ENCODE data around the gene NUP93. TPM values are rescaled to one million over a fixed set of nuclear protein-coding genes. Genes with fewer than 3 reads are reported as not detected.
"Not testable (repeated sequence)": the region's sequence is repeated elsewhere in the genome, so short reads cannot be mapped to it uniquely, and the experiment has no call there.

NUP93 gene
- total RNA-seq, 1 donor from 2014 or later: 151 TPM

DNA sequence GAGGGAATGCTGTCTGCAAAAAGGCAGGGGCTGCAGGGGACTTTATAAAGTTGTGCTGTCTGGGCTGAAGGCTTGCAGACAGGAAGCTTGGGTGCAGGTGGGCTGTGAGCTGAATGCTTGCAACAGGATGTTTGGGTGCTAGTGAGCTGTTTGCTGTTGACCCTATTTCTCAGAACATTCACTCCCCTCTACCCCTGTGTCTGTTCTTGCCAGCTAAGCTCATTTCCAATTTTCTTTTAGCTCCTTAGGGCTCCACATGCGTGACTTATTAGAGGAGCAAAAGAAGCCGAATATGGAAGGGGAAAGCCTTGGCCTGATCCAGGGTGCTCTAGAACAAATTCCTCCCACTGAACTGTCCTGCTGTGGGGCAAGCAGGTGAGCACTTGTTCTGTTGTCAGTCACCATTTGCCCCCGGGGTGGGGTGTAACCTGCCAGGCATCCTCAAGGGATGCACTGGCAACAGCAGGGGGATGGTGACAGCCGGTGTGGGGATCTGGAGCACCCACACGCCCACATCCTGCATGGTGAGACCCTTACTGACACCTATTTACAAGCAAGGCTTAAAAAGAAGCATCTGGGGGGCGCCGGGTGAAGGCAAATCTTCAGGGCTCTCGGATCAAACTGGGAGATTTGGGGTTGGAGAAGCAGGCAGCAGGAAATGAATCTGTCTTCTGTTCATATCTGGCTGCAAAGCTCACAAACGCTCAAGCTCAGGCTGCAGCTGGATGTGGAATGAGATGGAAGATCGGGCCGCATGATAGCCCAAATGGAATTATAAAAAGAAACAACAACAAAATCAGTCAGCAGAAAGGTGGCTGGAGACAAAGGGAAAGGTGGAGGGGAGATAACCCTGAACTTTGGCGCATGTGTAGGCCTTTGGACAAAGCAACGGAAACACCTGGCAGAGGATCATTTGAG lies 21.1 kb upstream of the NUP93 start:
- no peak for DNase-seq (ENCODE audit: low read depth)

DNA sequence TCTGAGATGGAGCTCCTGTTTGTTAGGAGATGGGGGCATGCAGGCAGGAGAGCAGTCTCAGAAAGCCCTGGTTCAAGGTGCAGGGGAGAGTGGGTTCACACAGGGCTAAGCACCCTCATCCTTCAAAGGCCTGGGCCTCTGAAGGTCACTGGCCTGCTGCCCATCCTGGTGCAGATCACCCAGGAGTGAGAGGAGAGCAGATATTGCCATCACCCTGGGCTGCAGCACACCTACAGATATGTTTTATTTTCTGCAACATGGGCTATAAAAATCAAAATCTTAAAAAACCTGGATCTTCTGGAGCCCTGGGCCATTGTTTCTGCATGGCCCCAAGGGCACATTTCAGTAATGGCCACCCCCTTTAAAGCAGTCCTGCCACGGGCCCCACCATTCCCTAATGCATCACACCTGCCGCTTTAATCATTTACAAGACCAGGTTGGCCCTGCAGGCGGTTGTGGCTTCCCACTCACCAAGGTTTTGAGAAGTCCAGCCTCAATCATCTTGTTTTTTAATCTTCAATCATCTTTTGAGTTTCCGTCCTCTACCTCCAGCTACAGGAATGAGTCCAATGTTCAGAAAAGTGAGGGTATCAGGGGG lies 20.4 kb upstream of the NUP93 start:
- DNase-seq (ENCODE audit: low read depth): no peak

DNA sequence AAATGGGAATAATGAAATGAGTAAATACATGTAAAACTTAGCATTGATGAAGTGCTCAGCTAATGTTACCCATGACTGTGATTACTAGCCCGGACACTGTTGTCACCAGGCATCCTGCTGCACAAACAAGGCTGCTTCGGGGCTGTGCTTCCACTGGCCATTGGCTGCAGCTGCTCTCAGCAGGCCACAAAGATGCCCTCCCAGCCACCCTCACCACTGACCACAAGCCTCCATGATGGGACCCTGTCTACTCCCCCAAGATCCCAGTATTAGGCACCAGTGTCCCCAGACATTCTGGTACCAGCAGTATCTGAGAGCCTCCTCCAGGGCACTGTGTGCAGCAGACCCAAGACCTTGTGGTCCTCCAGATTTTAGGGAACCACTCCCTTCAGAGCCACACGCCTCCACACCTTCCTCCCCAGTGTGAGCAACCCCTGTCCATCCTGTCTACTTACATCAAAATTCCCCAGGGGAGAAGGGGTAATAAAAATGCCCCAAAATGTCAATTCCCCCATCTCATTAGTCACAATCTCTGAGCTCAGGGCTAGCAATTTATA lies 19.7 kb upstream of the NUP93 start:
- DNase-seq (ENCODE audit: low read depth): peak; percentile 84

DNA sequence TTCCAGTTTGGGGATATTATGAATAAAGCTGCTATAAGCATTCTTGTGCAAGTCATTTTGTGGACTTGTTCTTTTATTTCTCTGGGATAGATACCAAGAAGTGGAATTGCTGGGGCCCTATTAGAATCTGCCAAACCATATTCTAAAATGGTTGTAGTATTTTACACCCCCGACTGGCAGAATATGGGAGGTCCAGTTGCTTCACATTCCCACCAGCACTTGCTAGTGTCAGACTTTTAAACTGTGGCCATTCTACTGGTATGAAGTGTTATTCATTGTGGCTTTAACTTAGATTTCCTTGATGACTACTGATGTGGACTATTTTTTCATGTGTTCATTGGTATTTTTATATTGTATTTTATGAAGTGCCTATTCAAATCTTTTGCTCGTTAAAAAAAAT lies 18.1 kb upstream of the NUP93 start:
- no peak for DNase-seq (ENCODE audit: low read depth)

DNA sequence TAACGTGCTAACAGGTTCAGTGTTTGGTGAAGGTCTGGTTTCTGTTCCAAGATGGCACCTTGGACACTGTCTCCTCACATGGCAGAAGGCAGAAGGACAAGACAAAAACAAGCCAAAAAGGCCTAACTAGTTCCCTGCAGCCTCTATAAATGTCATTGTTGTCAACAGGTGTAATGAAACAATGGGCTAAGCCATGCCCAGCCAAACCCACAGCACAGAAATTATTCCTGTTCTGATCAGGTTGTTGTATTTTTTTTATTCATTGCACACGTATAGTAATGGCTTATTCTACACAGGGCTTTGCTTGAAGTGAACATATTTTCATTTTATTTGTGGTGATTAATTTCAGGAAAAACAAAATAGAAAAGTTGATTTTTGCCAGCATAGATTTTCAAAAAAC lies 16.1 kb upstream of the NUP93 start:
- peak; percentile 44 for DNase-seq (ENCODE audit: low read depth)

DNA sequence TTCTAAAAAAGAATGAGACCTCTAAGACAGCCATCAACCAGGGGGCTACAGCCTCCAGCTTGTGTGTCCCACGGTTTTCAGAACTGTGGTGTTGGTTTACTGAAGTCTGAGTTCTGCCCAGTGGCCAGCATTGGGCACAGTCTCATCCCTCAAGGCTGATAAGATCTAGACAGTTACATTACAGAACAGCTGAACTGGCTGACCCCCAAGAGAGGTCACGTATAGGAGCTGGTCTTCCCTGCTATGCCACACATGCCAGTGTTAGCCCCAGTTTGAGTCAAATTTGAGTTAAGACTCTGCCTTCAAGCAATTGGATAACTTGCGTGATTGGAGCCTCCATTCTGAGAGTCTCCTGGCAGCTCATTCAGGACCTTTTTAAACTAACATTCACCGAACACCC lies 14.8 kb upstream of the NUP93 start:
- DNase-seq (ENCODE audit: low read depth): peak; percentile 49

DNA sequence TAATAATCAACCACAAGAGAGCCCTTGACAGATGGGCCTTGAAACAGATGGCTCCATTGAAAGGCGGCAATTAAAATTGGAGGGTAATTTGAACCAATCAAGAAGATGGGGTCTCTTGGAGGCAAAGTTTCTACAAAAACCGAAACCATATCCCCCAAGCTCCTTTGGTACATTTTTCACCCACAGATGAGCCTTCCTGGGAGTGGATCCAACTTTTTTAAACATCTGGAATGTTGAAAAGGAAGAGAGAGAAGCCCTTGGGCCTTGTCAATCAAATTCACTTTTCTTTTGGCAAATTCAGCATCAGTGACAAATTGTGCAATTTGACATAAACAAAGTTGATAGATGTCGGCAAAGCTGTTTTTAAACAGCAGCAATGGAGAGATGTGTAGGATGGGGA lies 13.2 kb upstream of the NUP93 start:
- DNase-seq (ENCODE audit: low read depth): peak; percentile 29

DNA sequence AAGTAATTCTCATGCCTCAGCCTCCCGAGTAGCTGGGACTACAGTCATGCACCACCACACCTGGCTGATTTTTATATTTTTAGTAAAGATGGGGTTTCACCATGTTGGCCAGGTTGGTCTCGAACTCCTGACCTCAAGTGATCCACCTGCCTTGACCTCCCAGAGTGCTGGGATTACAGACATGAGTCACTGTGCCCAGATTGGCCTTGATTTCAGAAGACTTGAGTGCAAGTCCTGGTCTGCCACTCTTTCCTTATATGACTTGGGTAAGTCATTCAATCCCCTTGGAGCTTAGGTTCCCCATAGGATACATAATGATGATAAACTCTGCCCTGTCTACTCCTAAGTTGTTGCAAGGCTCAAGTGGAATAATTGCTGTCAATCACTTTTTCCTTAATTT lies 12.4 kb upstream of the NUP93 start:
- DNase-seq (ENCODE audit: low read depth): not testable (repeated sequence)

DNA sequence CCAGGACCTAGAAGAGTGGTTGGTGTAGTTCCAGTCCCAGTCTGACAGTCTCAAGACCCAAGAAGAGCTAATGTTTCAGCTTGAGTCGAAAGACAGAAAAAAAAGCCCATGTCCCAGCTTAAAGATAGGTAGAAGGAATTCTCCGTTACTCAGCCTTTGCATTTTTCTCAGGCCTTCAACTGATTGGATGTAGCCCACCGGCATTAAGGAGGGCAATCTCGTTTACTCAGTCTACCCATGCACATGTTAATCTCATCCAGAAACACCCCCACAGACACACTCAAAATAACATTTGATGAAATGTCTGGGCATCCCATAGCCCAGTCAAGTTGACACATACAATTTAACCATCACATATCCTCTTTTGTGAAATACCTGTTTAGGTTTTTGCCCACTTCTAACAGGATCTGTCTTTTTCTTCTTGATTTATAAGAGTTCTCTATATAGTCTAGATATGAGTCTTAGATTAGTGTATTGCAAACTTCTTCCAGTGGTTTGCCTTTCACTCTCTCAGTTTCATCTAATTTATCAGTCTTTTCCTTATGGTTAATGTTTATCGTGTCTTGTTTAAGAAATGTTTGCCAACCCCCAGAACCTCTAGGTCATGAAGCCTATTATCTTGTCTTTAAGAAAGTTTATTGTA lies 7.6 kb upstream of the NUP93 start:
- no peak for DNase-seq (ENCODE audit: low read depth)

DNA sequence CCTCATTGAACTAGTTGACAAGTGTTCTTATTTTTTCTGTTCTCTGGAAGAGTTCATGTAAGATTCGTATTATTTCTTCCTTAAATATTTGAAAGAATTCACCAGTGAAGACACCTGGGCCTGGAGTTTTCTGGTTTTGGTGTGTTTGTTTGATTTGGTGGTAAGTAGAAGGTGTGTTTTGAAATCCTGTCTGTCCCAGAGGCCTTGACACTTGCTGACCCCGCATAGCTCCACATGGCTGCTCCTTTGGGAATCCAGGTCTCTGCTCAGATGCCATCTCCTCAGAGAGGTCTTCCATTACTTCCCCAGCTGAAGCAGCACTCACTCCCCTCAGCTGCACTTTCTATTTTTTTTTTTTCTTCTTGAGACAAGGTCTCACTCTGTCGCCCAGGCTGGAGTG lies 5.7 kb upstream of the NUP93 start:
- DNase-seq (ENCODE audit: low read depth): no peak

DNA sequence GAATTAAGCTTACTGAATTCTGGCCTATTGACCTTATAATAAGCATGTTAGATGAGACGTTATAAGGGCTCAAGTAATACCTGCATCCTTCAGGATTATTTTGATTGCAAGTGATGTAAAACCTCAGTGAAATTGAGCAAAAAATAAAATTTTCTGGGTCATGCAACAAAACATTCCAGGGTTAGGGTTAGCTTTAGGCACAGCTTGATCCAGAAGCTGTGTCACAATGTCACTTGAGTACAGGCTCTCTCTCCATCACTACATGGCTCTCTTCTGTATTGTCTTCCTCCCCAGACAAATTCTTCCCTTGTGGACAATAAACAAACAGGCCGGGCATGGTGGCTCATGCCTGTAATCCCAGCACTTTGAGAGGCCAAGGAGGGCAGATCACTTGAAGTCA lies 3.6 kb upstream of the NUP93 start:
- DNase-seq (ENCODE audit: low read depth): no peak

DNA sequence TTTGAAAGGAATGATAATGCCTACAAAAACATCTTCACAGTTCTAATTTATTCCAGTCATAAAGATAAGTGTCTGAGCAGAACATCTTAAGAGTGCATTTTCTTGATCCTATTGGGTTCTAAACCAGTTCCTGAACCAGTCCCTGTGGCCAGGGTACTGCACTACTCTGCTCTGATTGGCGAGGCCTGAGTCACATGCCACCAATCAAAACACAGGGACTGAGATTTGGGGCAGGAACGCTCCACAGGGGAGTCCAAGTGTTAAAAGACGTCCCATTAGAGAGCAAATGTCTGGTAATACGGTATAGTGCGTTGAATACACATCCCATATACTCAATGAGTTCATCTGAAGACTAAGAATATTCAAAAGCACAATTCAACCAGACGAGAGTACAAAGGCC lies 3.0 kb upstream of the NUP93 start:
- DNase-seq (ENCODE audit: low read depth): no peak

DNA sequence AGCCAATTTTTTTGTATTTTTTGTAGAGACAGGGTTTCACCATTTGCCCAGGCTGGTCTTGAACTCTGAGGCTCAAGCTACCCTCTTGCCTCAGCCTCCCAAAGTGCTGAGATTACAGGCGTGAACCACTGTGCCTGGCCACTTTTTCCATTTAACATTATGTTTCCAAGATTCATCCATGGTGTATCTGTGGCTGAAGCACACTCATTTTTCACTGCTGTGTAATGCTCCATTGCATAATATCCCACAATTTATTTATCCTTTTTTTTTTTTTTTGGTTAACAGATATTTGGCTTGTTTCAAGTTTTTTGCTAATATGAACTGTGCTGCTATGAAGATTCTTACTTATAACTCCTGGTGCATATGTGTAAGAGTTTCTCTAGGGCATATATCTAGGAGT lies 1.9 kb upstream of the NUP93 start:
- DNase-seq (ENCODE audit: low read depth): no peak

DNA sequence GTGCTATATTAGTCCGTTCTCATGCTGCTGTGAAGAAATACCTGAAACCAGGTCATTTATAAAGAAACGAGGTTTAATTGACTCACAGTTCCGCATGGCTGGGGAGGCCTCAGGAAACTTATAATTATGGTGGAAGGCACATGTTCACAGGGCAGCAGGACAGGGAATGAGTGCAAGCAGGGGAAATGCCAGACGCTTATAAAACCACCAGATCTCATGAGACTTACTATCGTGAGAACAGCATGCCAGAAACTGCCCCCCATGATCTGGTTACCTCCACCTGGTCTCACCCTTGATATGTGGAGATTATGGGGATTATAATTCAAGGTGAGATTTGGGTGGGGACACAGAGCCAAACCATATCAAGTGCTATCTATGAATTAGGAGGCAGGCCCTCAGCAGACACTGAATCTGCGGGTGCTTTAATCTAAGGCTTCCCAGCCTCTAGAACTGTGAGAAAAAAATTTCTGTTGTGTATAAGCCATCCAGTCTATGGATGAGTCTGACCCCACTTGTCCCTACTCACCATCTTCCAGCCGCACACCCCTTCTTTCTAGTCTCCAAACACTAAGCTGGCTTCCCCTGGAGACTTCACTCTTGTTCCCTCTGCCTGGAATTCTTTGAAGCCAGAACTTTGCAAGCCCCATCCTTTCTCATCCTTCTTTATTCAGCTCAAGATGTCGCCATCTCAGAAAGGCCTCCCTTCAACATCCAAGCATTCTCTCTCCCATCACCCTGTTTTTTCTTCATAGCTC lies 772 bp upstream of the NUP93 start:
- no peak for DNase-seq (ENCODE audit: low read depth)

DNA sequence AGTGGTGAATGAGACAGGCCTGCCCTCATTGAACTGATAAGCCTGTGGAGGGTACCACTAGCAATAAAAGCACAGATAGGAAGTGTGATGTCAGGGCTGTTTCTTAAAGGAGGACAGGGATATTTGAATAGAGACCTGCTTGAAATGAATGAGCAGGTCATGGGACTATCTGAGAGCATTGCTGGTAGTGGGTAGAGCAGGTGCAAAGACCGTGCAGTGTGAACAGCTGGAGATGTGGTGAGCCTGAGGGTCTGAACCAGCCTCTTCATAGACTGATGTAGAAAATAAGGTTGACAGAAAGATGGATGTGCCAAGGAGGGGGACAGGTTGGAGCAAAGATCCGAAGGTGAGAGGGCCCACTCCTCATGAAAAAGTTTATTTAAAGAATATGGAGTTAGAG lies 2.4 kb downstream of the NUP93 start:
- DNase-seq (ENCODE audit: low read depth): no peak

DNA sequence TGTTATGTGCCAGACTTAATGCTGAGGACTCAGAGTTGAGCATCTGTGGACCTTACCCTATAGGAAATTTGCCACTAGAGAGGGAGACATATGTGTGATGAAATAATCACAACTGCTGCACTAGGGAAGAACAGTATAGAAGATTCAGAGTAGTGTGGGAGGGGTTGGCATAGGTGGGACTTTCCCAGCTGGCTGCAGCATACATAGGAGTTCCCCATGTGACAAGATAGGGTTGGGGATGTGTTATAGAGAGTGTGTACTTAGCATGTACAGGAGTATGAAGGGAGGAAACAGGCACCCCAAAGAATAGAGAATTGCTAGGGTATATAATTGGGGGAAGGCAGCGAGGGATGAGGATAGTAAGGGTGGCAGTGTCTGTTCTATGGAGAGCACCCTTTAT lies 2.9 kb downstream of the NUP93 start:
- no peak for DNase-seq (ENCODE audit: low read depth)

DNA sequence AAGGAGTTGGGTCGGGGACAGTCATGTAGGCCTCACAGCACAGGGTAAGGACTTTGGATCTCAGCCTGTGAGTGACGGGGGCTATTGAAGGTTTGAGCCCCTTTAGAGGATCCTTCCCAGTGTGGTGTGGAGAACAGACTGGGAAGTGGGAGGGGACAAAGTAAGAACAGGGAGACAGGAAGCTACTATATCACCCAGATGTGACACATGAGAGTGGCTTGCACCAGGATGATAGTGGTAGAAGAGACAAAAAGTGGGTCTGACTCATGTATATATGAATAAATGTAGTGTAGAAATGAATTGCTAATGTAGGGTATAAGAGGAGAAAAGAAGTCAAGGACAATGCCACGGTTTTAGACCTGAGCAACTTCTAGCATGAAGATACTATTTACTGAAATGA lies 4.5 kb downstream of the NUP93 start:
- no peak for DNase-seq (ENCODE audit: low read depth)

DNA sequence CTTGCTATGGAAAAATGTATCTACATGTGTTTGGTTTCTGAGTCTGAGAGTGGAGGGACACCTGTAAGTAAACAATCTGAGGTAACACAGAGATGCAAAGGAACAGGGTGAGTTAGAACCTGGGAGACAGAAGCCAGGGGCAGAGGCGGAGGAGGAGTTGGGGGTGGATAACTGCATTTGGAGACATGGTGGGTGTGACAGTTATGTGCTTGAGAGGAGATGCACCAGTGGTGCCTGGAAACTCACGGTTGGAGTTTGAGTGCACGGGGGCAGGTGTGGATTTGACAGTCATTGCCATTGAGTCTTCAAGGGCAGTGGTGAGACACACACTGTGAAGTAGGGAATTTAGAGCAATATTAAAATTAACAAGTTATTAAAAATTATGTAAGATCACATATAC lies 6.5 kb downstream of the NUP93 start:
- DNase-seq (ENCODE audit: low read depth): no peak

DNA sequence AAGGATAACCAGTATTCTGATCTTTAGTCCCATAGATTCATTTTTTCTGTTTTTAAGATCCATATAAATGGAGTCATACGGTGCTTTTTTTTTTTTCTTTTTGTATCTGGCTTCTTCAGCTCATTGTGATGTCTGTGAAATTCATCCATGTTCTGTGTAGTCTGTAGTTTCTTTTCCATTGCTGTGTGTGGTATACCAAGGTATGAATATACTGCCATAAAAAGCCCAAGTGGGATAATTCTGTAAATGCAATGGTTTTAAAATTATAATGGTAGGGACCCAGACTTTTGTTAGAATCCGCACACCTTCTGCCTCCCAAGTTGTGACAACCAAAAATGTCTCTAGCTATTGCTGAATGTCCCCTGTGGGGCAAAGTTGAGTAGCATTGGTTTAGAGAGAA lies 7.6 kb downstream of the NUP93 start:
- no peak for DNase-seq (ENCODE audit: low read depth)

DNA sequence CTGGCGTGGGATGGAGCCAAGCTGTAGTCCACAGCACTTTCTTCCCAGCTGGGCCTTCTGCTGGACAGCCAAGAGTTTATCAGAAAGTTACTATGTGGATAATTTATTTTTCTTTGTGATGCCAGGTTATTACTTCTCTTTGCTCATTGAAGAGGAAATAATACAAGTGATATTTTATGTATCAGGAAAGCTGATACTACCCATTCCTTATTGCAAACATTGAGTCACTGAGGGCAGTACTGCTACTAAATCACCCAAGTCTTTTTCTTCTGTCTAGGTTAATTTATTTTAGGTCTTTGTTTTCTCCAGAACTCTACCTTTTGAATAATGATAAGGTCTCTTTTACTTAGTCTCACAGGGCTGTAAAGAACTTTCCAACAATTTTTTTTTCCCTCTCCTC lies 8.3 kb downstream of the NUP93 start:
- DNase-seq (ENCODE audit: low read depth): no peak

DNA sequence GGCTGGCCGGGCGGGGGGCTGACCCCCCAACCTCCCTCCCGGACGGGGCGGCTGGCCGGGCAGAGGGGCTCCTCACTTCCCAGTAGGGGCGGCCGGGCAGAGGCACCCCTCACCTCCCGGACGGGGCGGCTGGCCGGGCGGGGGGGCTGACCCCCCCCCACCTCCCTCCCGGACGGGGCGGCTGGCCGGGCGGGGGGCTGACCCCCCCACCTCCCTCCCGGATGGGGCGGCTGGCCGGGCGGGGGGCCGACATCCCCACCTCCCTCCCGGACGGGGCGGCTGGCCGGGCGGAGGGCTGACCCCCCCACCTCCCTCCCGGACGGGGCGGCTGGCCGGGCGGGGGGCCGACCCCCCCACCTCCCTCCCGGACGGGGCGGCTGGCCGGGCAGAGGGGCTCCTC lies 9.4 kb downstream of the NUP93 start:
- DNase-seq (ENCODE audit: low read depth): not testable (repeated sequence)

Data from myocyte (in vitro differentiated cells).